HG03521 (cell line): ENCODE data around the gene UGT1A4.

Experiments
- ATAC-seq: cut with Tn5 transposase; IDR thresholded peaks from one replicate; pipeline ENCODE4 v1.9.1; 2021; ENCODE audit warnings: mild to moderate bottlenecking, moderate library complexity; ENCODE audit not compliant: unreplicated experiment

Gene UGT1A4

GRCh38 chr2:233779722-233780121 is 61.2 kb downstream of the UGT1A4 start:
- no peak for ATAC-seq

DNA sequence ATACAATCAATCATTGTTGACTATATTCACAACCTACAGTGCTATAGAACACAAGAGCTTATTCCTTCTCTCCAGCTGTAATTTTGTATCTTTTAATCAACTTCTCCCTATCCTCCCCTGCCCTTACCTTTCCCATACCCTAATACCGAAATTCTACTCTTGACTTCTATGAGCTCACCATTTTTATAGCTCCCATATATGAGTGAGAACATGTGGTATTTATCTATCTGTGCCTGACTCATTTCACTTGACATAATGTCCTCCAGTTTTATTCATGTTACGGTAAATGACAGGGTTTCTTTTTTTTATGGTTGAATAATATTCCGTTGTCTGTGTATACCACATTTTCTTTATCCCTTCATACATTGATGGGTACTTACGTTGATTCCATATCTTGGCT is 62.2 kb downstream of the UGT1A4 start:
- ATAC-seq, result no peak

- no peak for ATAC-seq
Observed at GRCh38 chr2:233789554-233789953, 71.0 kb downstream of the UGT1A4 start.

DNA sequence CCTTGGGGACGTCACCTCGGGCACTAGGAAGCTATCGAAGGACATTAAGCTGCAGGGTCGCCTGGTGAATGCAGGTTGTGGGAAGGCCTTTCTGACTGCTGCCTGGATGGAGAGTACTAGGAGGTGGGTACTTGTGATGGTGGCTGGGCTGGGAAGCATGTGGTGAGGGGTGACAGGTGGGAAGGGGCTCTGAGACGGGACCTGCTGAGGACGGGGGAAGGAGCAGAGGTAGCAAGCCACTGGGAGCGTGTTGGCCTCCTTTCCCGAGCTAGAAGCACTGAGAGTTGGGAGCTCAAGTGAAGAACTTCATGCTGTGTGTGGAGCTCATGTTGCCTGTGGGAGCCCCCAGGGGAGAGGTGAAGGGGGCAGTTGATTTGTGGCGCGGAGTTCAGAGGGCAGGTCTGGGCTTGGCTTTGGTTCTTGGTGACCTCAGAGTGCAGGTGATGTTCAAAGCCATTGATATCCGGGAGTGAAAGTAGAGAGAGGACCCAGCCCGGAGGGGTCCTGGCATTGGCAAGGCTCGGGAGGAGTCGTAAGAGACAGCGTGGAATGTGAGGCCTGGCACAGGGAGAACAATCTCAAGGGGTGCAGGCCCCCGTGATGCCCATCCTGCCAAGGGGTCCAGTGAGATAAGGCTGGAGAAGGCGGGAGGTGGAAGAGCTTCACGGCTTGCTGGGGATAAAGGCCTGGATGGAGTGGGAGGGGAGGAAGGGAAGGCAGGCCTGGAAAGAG is 72.8 kb downstream of the UGT1A4 start:
- ATAC-seq, result no peak

GRCh38 chr2:233791883-233792329 is 73.4 kb downstream of the UGT1A4 start:
- ATAC-seq, result no peak

- ATAC-seq, result no peak
Observed at GRCh38 chr2:233792720-233793119, 74.2 kb downstream of the UGT1A4 start.

- no peak for ATAC-seq
Observed at GRCh38 chr2:233793465-233794127, 75.1 kb downstream of the UGT1A4 start.

DNA sequence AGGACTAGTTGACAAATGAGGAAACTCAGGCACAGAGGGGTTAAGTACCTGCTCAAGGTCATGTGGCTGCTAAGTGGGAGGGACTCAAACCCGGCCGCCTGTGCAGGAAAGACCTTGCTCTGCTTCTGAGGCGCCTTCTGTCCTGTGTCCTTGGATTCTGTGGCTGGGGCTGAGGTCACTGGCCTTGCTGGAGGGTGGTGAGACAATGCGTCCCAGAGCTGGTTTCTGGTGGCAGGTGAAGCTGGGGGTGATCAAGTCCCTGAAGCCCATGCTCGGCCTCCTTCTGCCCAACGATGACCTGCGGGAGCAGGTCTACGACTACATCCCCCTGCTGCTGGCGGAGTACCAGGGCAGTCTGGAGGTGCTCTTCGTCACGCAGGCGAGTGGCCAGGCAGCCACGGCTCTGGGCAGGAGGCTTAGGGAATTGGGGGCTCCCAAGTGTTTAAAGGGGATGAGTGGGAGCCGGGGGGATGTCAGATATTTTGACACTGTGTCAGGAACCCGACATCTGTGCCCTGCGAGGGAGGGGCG is 75.7 kb downstream of the UGT1A4 start:
- ATAC-seq, result no peak

DNA sequence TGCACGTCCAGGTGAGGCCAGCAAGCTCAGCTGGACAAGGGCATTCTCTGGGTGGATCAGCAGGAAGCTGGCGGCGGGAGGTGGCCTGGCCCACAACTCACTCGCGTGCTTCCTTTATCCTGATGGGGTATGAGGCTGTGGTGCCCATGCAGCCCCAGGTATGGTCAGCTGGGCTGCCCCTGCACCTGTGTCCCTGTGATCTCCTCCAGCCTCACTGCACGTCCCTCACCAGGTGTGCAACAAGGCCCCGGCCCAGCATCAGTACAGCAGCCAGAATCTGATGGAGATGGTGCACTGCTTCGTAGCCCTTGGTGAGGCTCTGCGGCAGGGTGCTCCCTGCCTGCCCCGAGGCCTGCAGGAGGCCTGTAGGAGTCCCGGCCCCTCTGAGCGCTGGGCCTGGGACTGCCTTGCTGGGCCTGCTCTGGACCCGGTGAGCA is 77.2 kb downstream of the UGT1A4 start:
- no peak for ATAC-seq

DNA sequence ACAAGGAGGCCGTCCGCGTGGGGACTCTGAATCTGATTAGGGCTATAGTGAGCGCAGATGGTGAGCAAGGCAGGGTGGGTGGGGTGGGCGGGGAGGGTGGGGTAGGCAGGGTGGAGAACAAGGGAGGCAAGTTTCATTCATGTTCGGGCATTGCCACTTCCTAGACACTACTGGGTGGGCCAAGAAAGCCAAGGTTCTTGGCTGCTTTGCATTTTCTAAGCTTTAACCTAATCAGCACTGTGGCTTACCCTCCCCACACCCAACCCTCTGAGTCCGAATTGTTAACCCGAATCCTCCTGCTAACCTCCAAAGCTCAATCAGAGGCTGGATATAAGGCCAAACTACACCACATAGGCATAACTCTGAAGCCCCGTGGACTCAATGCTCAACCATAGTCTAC is 77.7 kb downstream of the UGT1A4 start:
- ATAC-seq, result no peak

GRCh38 chr2:233798335-233799086 is 80.0 kb downstream of the UGT1A4 start:
- ATAC-seq, result no peak

GRCh38 chr2:233799087-233799665 is 80.6 kb downstream of the UGT1A4 start:
- no peak for ATAC-seq

DNA sequence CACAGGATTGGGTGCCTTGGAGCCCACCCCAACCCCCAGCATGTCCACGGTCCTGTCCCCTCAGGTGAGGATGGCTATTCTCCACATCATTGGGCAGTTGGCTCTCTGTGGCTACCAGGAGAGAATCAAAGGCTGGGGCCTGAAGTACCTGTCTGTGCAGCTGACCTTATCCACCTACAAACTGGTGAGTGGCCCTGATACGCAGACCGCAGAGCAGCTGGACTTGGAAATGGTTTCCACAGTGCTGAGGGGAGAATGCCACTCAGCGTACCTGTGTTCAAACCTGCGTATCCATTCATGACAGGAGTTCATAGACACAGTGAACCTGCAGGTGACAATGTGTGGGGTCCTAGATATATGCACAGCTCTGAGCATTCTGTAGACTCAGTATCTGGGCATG is 81.2 kb downstream of the UGT1A4 start:
- ATAC-seq, result no peak

DNA sequence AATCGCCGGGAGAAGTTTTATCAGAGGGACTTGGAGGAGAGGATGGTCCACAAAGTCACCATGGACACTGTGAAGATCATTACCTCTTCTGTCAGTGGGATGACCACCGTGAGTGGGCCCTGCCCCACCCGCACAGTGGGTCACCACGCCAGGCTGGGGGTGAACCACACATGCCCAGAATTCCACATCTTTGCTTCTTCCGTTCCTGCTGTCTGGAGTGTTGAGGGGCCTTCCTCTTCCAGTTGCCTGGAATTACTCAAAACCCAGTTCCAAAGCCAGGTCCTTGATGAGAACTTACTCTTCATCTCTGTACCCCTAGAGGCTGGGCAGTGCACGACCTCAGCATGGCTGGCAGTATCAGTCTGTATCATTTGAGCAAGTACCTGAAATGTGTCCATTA is 81.7 kb downstream of the UGT1A4 start:
- no peak for ATAC-seq

DNA sequence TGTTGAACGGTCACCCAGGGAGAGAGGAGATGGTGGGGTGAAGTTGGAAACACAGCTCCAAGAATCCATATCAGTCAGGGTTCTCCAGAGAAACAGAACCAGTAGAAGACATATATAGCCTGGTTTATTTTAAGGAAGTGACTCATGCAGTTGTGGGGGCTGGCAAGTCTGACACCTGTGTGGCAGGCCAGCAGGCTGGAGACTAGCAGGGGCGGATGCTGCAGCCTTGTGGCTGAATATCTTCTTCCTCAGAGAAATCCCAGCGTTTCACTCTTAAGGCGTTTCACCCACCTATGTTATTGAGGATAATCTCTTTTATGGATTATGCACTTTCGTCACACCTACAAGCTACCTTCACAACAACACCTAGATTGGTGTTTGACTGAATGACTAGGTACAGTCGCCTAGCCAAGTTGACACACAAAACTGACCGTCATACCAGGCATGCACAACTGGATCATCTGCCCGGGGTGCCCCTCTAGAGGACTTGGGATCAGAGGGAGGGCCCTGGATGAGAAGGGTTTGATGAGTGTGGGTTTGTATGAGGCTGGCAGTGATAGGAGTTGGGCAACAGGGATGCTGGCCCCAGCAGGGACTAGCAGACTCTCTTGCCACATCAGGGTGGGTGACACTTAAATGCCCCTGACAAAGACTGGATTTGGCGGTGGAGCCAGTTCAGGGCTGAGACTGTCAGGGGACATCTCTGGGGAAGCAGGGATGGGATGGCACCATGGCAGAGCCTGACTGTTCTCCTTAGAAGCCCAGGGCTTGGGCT is 83.0 kb downstream of the UGT1A4 start:
- no peak for ATAC-seq

GRCh38 chr2:233802132-233802815 is 83.7 kb downstream of the UGT1A4 start:
- ATAC-seq, result no peak

DNA sequence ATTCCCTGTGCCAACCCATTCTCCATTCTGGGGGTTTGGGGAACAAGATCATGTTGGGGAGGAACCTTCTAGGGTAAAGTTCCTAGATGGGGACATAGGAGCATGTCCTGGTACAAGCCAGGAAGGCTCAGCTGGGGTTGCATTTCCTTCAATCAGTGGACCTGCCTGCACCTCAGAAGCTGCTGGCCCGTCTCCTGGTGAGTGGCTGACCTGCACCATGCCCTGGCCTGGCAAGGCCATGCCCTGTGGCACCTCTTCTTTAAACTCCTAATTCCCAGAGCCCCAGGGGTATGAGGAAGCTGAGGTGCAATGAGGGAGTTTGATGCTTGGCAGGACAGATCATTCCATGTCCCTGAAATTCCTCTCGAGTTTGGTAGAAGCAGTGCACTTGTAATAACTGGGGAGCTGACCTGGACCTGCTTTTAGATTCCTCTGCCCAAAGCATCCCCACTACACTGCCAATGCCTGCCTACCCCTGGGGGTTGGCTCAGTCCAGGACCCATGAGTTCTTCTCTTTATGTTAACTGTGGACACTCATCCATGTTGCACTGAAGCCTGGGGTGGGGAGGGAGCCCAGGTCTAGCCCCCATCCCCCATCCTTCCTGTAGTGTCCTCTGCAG is 84.9 kb downstream of the UGT1A4 start:
- ATAC-seq, result no peak

- no peak for ATAC-seq
Observed at GRCh38 chr2:233803994-233804393, 85.5 kb downstream of the UGT1A4 start.

DNA sequence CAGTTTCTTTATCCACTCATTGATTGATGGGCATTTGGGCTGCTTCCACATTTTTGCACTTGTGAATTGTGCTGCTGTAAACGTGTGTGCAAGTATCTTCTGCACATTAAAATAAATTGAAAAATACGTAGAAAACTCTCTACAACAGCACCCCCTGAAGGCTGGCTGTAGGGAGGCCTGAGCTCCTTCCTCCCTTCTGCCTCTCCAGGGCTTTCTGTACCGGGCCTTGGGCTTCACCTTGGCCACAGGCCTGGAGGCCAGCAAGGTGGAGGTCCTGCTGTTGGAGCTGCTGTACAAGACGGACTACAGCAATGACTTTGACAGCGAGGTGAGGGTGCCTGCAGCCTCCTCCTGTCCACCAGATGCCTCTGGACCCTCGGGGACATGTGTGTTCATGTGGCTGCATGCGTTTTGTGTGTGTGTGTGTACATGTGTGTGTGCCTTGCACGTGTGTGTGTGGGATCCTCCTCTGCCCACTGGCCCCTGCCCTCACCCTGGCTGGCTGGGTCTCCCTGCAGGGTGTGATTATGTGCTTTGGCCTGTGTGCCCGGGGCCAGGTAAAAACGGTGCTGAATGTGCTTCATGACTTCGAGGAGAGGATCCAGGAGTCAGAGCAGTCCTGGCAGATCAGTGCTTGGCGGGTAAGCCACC is 88.8 kb downstream of the UGT1A4 start:
- ATAC-seq, result no peak
